Esophagus muscularis mucosa (tissue), 4 donors: Measurements from ENCODE around the gene SPDYE17.
"Not testable (repeated sequence)": the region's sequence is repeated elsewhere in the genome, so short reads cannot be mapped to it uniquely, and the experiment has no call there.

ENCODE experiments used
- EP300 ChIP-seq: sonication (generic); formaldehyde crosslinking; IDR thresholded peaks from one replicate; pipeline ENCODE4 v1.6.1; 2017; ENCODE audit warnings: antibody characterized with exemption
- POLR2A ChIP-seq: fragments of 450-650 bp; IDR thresholded peaks from one replicate; pipeline ENCODE4 v1.6.1; 2017; ENCODE audit warnings: antibody characterized with exemption, moderate library complexity, mild to moderate bottlenecking, low read depth
- POLR2AphosphoS5 ChIP-seq, 2 donors: sonication (generic); formaldehyde crosslinking; IDR thresholded peaks; one replicate each; pipeline ENCODE4 v1.6.1; 2017; ENCODE audit warnings: antibody characterized with exemption in 2 of 2
- TF ChIP-seq, protein P1 (sequence below), 3 experiments: fragments of 200-600 bp in 2 of 3; fragments of 450-650 bp in 1 of 3; sonication (generic) in 2 of 3; IDR thresholded peaks; one replicate each; pipeline ENCODE4 v1.5.1; 2017 to 2019; ENCODE audit warnings: antibody characterized with exemption in 3 of 3, mild to moderate bottlenecking in 2 of 3, moderate library complexity in 1 of 3

DNA sequence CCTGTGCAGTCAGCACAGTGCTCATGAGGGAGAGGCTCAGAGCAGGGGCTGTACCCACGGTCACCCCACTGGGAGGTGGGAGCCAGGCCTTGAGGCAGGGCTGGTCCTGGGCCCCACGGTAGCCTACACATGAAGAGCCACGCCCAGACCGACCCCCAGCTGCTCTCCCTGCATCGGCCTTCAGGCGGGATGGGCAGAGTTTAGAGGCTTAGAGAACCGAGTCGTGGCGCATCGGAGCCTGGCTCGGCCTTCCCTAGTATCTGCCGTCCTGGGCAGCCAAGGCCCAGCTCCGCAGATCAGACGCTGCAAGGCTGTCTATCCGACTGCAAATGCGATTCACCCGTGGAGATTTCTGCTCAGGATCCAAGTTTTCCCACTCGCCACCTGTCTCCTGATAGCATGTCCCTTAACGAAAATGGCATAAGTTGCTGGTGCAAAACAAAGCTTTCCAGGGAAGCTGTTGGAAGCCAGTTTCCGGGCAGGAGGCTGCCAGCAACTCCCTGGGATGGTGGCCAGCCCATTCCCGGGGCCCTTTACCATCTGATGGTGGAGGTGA lies 29.4 kb downstream of the SPDYE17 start:
- TF ChIP-seq, protein P1, sequence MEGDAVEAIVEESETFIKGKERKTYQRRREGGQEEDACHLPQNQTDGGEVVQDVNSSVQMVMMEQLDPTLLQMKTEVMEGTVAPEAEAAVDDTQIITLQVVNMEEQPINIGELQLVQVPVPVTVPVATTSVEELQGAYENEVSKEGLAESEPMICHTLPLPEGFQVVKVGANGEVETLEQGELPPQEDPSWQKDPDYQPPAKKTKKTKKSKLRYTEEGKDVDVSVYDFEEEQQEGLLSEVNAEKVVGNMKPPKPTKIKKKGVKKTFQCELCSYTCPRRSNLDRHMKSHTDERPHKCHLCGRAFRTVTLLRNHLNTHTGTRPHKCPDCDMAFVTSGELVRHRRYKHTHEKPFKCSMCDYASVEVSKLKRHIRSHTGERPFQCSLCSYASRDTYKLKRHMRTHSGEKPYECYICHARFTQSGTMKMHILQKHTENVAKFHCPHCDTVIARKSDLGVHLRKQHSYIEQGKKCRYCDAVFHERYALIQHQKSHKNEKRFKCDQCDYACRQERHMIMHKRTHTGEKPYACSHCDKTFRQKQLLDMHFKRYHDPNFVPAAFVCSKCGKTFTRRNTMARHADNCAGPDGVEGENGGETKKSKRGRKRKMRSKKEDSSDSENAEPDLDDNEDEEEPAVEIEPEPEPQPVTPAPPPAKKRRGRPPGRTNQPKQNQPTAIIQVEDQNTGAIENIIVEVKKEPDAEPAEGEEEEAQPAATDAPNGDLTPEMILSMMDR (IDR thresholded peaks at IDR 0.05), result not testable (repeated sequence)
- TF ChIP-seq EP300; POLR2AphosphoS5 (IDR thresholded peaks at IDR 0.05); POLR2A: not testable (repeated sequence)
